ENCODE results near the gene RNF44. TPM values are rescaled to one million over a fixed set of nuclear protein-coding genes. Genes with fewer than 3 reads are reported as not detected.

Gene RNF44
- total and polyA plus RNA-seq, 2 donors (not counting 1 experiment from before 2014, with no cell fraction given), result 1.4 to 2.6 TPM

DNA sequence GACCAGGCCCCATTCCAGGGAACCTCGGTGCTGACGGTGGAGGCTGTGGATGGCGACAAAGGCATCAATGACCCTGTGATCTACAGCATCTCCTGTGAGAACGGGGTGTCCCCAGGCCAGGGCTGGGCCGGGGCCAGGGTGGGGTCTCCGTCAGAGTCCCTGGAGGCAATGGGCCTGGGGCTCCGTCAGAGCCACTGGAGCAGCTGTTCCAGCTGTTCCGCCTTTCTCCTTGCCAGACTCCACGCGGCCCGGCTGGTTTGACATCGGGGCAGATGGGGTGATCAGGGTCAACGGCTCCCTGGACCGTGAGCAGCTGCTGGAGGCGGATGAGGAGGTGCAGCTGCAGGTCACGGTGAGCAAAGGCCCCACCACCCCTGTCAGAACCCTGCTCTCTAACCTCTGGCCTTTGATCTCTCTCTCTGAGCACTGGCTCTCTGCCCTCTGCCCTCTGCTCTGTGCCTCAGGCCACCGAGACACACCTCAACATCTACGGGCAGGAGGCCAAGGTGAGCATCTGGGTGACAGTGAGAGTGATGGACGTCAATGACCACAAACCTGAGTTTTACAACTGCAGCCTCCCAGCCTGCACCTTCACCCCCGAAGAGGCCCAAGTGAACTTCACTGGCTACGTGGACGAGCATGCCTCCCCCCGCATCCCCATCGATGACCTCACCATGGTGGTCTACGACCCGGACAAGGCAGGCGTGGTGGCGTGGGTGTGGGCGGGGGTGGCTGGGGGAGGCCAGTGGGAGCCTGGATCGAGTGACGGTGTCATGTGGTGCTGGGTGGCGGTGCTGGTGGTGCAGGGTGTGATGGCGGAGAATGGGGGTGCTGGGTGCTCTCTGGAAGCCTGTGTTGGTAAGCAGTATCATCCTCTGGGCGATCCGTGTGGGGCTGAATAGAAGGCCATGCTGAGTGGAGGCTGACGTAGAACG lies 38.6 kb upstream of the RNF44 start:
- Histone ChIP-seq H3K79me2 (ENCODE audit: control insufficient read depth, insufficient read depth, low read length) (no peaks in the 10 kb centered on the region), H3K36me3 (ENCODE audit: control insufficient read depth, insufficient read depth, low read length) (no peaks in the 10 kb centered on the region), H4K20me1 (ENCODE audit: control insufficient read depth, extremely low read depth, insufficient read depth, low read length) (no peaks in the 10 kb centered on the region), H3K4me3 (replicated peaks in 1 of 4; ENCODE audit: control extremely low read depth in 1 of 4, insufficient read depth in 1 of 4, low read depth in 3 of 4, low read length in 4 of 4) (no peak overlapping the region), H3K9me3 (ENCODE audit: control insufficient read depth, insufficient read depth, low read depth, low read length) (no peaks in the 10 kb centered on the region), H3K4me1 (ENCODE audit: control insufficient read depth, extremely low read depth, insufficient read depth, low read length) (no peaks in the 10 kb centered on the region), H3K9ac (ENCODE audit: insufficient read depth, low read length) (no peak overlapping the region), H2AFZ (ENCODE audit: low read length) (no peak overlapping the region), H3K4me2 (ENCODE audit: extremely low read depth, insufficient read depth, low read length) (no peak overlapping the region), H3K27me3 (ENCODE audit: control insufficient read depth, insufficient read depth, low read length) (no peaks in the 10 kb centered on the region), H3K27ac (ENCODE audit: insufficient read depth, low read length) (no peak overlapping the region)
- no peak for TF ChIP-seq EZH2 (IDR thresholded peaks at IDR 0.05; ENCODE audit: low read length, missing control alignments)
- DNase-seq (ENCODE audit: low read depth in 2 of 2), result no peak

GRCh38 chr5:176575066-176575465 lies 37.9 kb upstream of the RNF44 start:
- Histone ChIP-seq H2AFZ (ENCODE audit: low read length) (no peak overlapping the region), H3K79me2 (ENCODE audit: control insufficient read depth, insufficient read depth, low read length) (no peaks in the 10 kb centered on the region), H4K20me1 (ENCODE audit: control insufficient read depth, extremely low read depth, insufficient read depth, low read length) (no peaks in the 10 kb centered on the region), H3K27ac (ENCODE audit: insufficient read depth, low read length) (no peak overlapping the region), H3K9me3 (ENCODE audit: control insufficient read depth, insufficient read depth, low read depth, low read length) (no peaks in the 10 kb centered on the region), H3K4me1 (ENCODE audit: control insufficient read depth, extremely low read depth, insufficient read depth, low read length) (no peaks in the 10 kb centered on the region), H3K27me3 (ENCODE audit: control insufficient read depth, insufficient read depth, low read length) (no peaks in the 10 kb centered on the region), H3K9ac (ENCODE audit: insufficient read depth, low read length) (no peak overlapping the region), H3K4me2 (ENCODE audit: extremely low read depth, insufficient read depth, low read length) (no peak overlapping the region), H3K4me3 (replicated peaks in 1 of 4; ENCODE audit: control extremely low read depth in 1 of 4, insufficient read depth in 1 of 4, low read depth in 3 of 4, low read length in 4 of 4) (no peak overlapping the region), H3K36me3 (ENCODE audit: control insufficient read depth, insufficient read depth, low read length) (no peaks in the 10 kb centered on the region)
- no peak for DNase-seq (ENCODE audit: low read depth in 2 of 2)
- no peak for TF ChIP-seq EZH2 (IDR thresholded peaks at IDR 0.05; ENCODE audit: low read length, missing control alignments)
- TF ChIP-seq, protein P1, sequence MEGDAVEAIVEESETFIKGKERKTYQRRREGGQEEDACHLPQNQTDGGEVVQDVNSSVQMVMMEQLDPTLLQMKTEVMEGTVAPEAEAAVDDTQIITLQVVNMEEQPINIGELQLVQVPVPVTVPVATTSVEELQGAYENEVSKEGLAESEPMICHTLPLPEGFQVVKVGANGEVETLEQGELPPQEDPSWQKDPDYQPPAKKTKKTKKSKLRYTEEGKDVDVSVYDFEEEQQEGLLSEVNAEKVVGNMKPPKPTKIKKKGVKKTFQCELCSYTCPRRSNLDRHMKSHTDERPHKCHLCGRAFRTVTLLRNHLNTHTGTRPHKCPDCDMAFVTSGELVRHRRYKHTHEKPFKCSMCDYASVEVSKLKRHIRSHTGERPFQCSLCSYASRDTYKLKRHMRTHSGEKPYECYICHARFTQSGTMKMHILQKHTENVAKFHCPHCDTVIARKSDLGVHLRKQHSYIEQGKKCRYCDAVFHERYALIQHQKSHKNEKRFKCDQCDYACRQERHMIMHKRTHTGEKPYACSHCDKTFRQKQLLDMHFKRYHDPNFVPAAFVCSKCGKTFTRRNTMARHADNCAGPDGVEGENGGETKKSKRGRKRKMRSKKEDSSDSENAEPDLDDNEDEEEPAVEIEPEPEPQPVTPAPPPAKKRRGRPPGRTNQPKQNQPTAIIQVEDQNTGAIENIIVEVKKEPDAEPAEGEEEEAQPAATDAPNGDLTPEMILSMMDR (conservative IDR thresholded peaks at IDR 0.05 in 1 of 2, IDR thresholded peaks at IDR 0.05 in 1 of 2; ENCODE audit: low read depth in 1 of 2, low read length in 2 of 2), result no peak

DNA sequence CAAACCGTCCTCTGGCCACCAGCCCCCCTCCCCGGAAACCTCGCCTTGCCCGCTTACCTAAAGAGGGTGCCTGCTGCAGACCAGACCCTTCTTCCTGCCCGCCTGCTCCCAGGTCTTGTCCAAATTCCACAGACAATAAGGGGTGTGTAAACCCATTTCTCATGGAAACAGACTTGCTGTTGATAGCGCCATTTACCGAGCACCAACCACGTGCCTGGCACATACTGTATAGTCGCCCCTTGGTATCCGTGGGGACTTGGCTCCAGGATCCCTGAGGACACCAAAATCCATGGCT lies 37.0 kb upstream of the RNF44 start:
- Histone ChIP-seq H3K27me3 (ENCODE audit: control insufficient read depth, insufficient read depth, low read length) (no peaks in the 10 kb centered on the region), H3K9me3 (ENCODE audit: control insufficient read depth, insufficient read depth, low read depth, low read length) (no peaks in the 10 kb centered on the region), H3K4me2 (ENCODE audit: extremely low read depth, insufficient read depth, low read length) (no peak overlapping the region), H3K4me3 (replicated peaks in 1 of 4; ENCODE audit: control extremely low read depth in 1 of 4, insufficient read depth in 1 of 4, low read depth in 3 of 4, low read length in 4 of 4) (no peak overlapping the region), H3K79me2 (ENCODE audit: control insufficient read depth, insufficient read depth, low read length) (no peaks in the 10 kb centered on the region), H2AFZ (ENCODE audit: low read length) (no peak overlapping the region), H3K27ac (ENCODE audit: insufficient read depth, low read length) (no peak overlapping the region), H3K9ac (ENCODE audit: insufficient read depth, low read length) (no peak overlapping the region), H3K4me1 (ENCODE audit: control insufficient read depth, extremely low read depth, insufficient read depth, low read length) (no peaks in the 10 kb centered on the region), H3K36me3 (ENCODE audit: control insufficient read depth, insufficient read depth, low read length) (no peaks in the 10 kb centered on the region), H4K20me1 (ENCODE audit: control insufficient read depth, extremely low read depth, insufficient read depth, low read length) (no peaks in the 10 kb centered on the region)
- no peak for DNase-seq (ENCODE audit: low read depth in 2 of 2)
- no peak for TF ChIP-seq EZH2 (IDR thresholded peaks at IDR 0.05; ENCODE audit: low read length, missing control alignments)
- TF ChIP-seq, protein P1 (conservative IDR thresholded peaks at IDR 0.05 in 1 of 2, IDR thresholded peaks at IDR 0.05 in 1 of 2; ENCODE audit: low read depth in 1 of 2, low read length in 2 of 2), result no peak

Data from fibroblast of lung (primary cell).